K562 (cell line): ENCODE data around the gene TBRG4. TPM values are rescaled to one million over a fixed set of nuclear protein-coding genes. Genes with fewer than 3 reads are reported as not detected.

Experiments used
- ATAC-seq: fragments of 200-7000 bp; cut with Tn5 transposase; 3 replicates; pipeline ENCODE4 v1.9.1; 2020; ENCODE audit warnings: moderate library complexity
- BruUV-seq: library from RNA; stranded (reverse); fragments of 400-500 nt; replicated peaks from 2 replicates; lab custom pipeline; 2021; lab: Mats Ljungman, UMichigan
- CTCF ChIA-PET: fragments of 300-600 bp; formaldehyde crosslinking; extraction: SDS; loops from one replicate; lab custom pipeline; 2021; ENCODE audit warnings: low intra/inter-chr PET ratio; lab: Yijun Ruan, JAX
- POLR2A ChIA-PET: fragments of 300-600, 350-650 bp; sonication (Branson Sonifier 250); formaldehyde crosslinking; extraction: SDS; loops from one replicate; lab custom pipeline; 2021; ENCODE audit warnings: antibody characterized with exemption, inconsistent platforms; lab: Yijun Ruan, JAX
- DNase-seq, 4 experiments: peaks; one replicate each; pipeline versions ENCODE4 v3.0.0 to v3.0.0-alpha.2; 2011 to 2018; ENCODE audit warnings: low spot score in 3 of 4, mixed read lengths in 3 of 4; ENCODE audit errors: extremely low read depth in 1 of 4
- FAIRE-seq: peaks from 2 replicates; lab custom pipeline; 2011; peaks lifted over from hg19 to GRCh38; lab: Jason Lieb, UNC
- H2AFZ ChIP-seq: 2 replicates; pipeline ENCODE4 v1.6.0; 2011; ENCODE audit warnings: low read depth, low read length, control low read depth, inconsistent platforms
- H3K27ac ChIP-seq: fragments of 200-600 bp; 3 replicates; pipeline ENCODE4 v1.8.0; 2011; ENCODE audit warnings: low read depth, mild to moderate bottlenecking, control low read depth, inconsistent platforms, low read length, moderate library complexity, mixed read lengths; ENCODE audit errors: extremely low read depth
- H3K27me3 ChIP-seq, 2 experiments: fragments of 300-600 bp in 1 of 2; 2 replicates in 1 of 2; 3 replicates in 1 of 2; pipeline versions ENCODE4 v1.6.0 to v1.8.0; 2011; ENCODE audit warnings: inconsistent platforms in 2 of 2, low read length in 2 of 2, mild to moderate bottlenecking in 1 of 2, mixed read lengths in 1 of 2, moderate library complexity in 1 of 2; ENCODE audit not compliant: control insufficient read depth in 2 of 2, insufficient read depth in 2 of 2
- H3K36me3 ChIP-seq: fragments of 300-600 bp; 3 replicates; pipeline ENCODE4 v1.8.0; 2011; ENCODE audit warnings: mild to moderate bottlenecking, low read length, inconsistent platforms; ENCODE audit not compliant: control insufficient read depth, insufficient read depth
- H3K4me1 ChIP-seq, 2 experiments: fragments of 200-600 bp in 1 of 2; replicated peaks in 1 of 2; 2 replicates in 1 of 2; 3 replicates in 1 of 2; pipeline versions ENCODE4 v1.5.1 to v1.8.0; 2011; ENCODE audit warnings: inconsistent platforms in 2 of 2, low read length in 2 of 2, mild to moderate bottlenecking in 1 of 2, mixed read lengths in 1 of 2, moderate library complexity in 1 of 2; ENCODE audit not compliant: control insufficient read depth in 2 of 2, insufficient read depth in 2 of 2
- H3K4me2 ChIP-seq: 2 replicates; pipeline ENCODE4 v1.6.1; 2011; ENCODE audit warnings: low read length, control low read depth, inconsistent platforms, mixed read lengths; ENCODE audit not compliant: insufficient read depth
- H3K4me3 ChIP-seq: fragments of 200-600 bp; sonication (generic), shearing (Covaris generic); 2 replicates; pipeline ENCODE4 v1.5.1; 2016; ENCODE audit warnings: control low read depth, inconsistent platforms
- H3K79me2 ChIP-seq: fragments of 200-600 bp; 3 replicates; pipeline ENCODE4 v1.8.0; 2011; ENCODE audit warnings: low read length, inconsistent platforms; ENCODE audit not compliant: control insufficient read depth, insufficient read depth
- H3K9ac ChIP-seq, 2 experiments: 2 replicates each; pipeline versions ENCODE4 v1.6.0 to v1.6.1; 2011; ENCODE audit warnings: low read depth in 2 of 2, low read length in 2 of 2, control low read depth in 1 of 2, inconsistent platforms in 1 of 2, mild to moderate bottlenecking in 1 of 2, mixed read lengths in 1 of 2; ENCODE audit not compliant: insufficient read depth in 1 of 2
- H3K9me1 ChIP-seq: one replicate; pipeline ENCODE4 v1.6.0; 2011; ENCODE audit warnings: inconsistent platforms, mild to moderate bottlenecking, low read length, moderate library complexity; ENCODE audit not compliant: control insufficient read depth, insufficient read depth
- H3K9me3 ChIP-seq: replicated peaks from 2 replicates; pipeline ENCODE4 v1.5.1; 2011; ENCODE audit warnings: low read depth, low read length, inconsistent platforms; ENCODE audit not compliant: control insufficient read depth, insufficient read depth
- H4K20me1 ChIP-seq: replicated peaks from 2 replicates; pipeline ENCODE4 v1.6.1; 2011; ENCODE audit warnings: low read length, inconsistent platforms, mixed read lengths; ENCODE audit not compliant: control insufficient read depth, insufficient read depth
- HMBOX1 ChIP-seq: sonication (generic); IDR thresholded peaks from 2 replicates; pipeline ENCODE4 v1.6.1; 2016
- MYNN ChIP-seq, 2 experiments: sonication (generic); formaldehyde crosslinking in 1 of 2; IDR thresholded peaks; 2 replicates each; pipeline versions ENCODE4 v1.5.0 to v1.6.1; 2016 to 2020; ENCODE audit warnings: antibody characterized with exemption in 1 of 2, missing genetic modification reagents in 1 of 2
- NR1H2 ChIP-seq: sonication (generic); formaldehyde crosslinking; IDR thresholded peaks from 2 replicates; pipeline ENCODE4 v1.4.0; 2020; ENCODE audit warnings: mild to moderate bottlenecking, missing genetic modification reagents
- PRMT5 ChIP-seq: sonication (generic); formaldehyde crosslinking; IDR thresholded peaks from 2 replicates; pipeline ENCODE4 v1.5.0; 2020; ENCODE audit warnings: missing genetic modification reagents
- SMARCA4 ChIP-seq: fragments of 450-650 bp; IDR thresholded peaks from 2 replicates; pipeline ENCODE4 v1.6.1; 2016
- SRSF3 ChIP-seq: fragments of 200-400 bp; formaldehyde crosslinking; IDR thresholded peaks from 2 replicates; pipeline ENCODE4 v1.6.1; 2016; ENCODE audit warnings: mild to moderate bottlenecking, low read length, moderate library complexity; ENCODE audit not compliant: insufficient read depth
- TFE3 ChIP-seq: fragments of 450-650 bp; formaldehyde crosslinking; IDR thresholded peaks from 2 replicates; pipeline ENCODE4 v1.4.0; 2020; ENCODE audit warnings: mild to moderate bottlenecking, mixed read lengths
- YBX1 ChIP-seq: fragments of 450-650 bp; IDR thresholded peaks from 2 replicates; pipeline ENCODE4 v1.7.1; 2016; ENCODE audit warnings: mild to moderate bottlenecking
- ZNF3 ChIP-seq: fragments of 250-450 bp; sonication (Bioruptor Pico); IDR thresholded peaks from 2 replicates; pipeline ENCODE4 v1.5.0; 2021; ENCODE audit warnings: mild to moderate bottlenecking, moderate library complexity
- ZNF324 ChIP-seq: fragments of 250-450 bp; sonication (Bioruptor Pico); IDR thresholded peaks from 2 replicates; pipeline ENCODE4 v1.4.0; 2020; ENCODE audit warnings: mild to moderate bottlenecking
- WGBS: fragments of 100-300 bp; shearing (Covaris generic); methylation state at CpG from one replicate; pipeline ENCODE4 v1.1.6; 2016; ENCODE audit warnings: low coverage, mixed read lengths; ENCODE audit not compliant: insufficient coverage; ENCODE audit errors: missing lambda C conversion rate; 5-methylcytosine and 5-hydroxymethylcytosine counted together
- in situ Hi-C: fragments of 300-500 bp; cut with MboI; formaldehyde crosslinking; loops from 4 replicates; pipeline ENCODE4 v1.15.0; 2018; ENCODE audit warnings: inconsistent platforms, mixed read lengths
- intact Hi-C: fragments of 100-400 bp; cut with micrococcal nuclease; formaldehyde crosslinking; loops from 2 replicates; pipeline ENCODE4 v1.14.2; 2022
- polyA plus RNA-seq, 8 experiments: library from polyadenylated mRNA; depleted of rRNA in 4 of 8; stranded (reverse) in 5 of 8; unstranded in 3 of 8; fragments of >200 nt; fragmentation: Nextera tagmentation in 2 of 8; fragmentation: Illumina TruSeq in 1 of 8; extraction: Ambion mirVana in 2 of 8; extraction: Trizol in 1 of 8; gene quantifications; 2 replicates each; pipeline versions ENCODE4 v1.2.1 to v1.2.3, GENCODE V29; 2011 to 2014; ENCODE audit warnings: inconsistent platforms in 1 of 8, missing spikeins in 1 of 8
- total RNA-seq, 7 experiments: library from RNA; depleted of rRNA in 6 of 7; stranded (reverse); fragments of >200 nt in 6 of 7; fragmentation: Illumina TruSeq in 2 of 7; extraction: Trizol in 2 of 7; gene quantifications; 2 replicates each; pipeline versions ENCODE4 v1.2.1 to v1.2.3, GENCODE V29; 2011 to 2021; ENCODE audit warnings: low replicate concordance in 1 of 7

The TBRG4 gene
- total and polyA plus RNA-seq, 9 of the 15 experiments (the other 6 are each of a cell fraction or from before 2014, with no cell fraction given): 11.2 to 322 (median 216) TPM

- H3K27me3 ChIP-seq: no peaks in the 10 kb centered on the region
- H3K79me2 ChIP-seq: no peaks in the 10 kb centered on the region
- no peaks in the 10 kb centered on the region for H3K36me3 ChIP-seq
- ChIA-PET POLR2A (no interaction called here), CTCF (no interaction called here)
- peaks cover 3% of the 10 kb centered on the region for H3K9me1 ChIP-seq
- WGBS: 53% methylated on average over 9 of the region's 9 CpGs
- FAIRE-seq (no peak), ATAC-seq (no peak), DNase-seq (no peak)
- no peak overlapping the region for H2AFZ ChIP-seq
- in situ Hi-C loops (loop anchor here (10.0 kb wide), 1 partner anchor 536 kb away; no protein-coding TSS in a partner anchor), intact Hi-C loops (loop anchor here (10.0 kb wide), 1 partner anchor 276 kb away; no protein-coding TSS in a partner anchor)
- no peak overlapping the region for H3K27ac ChIP-seq
- no peaks in the 10 kb centered on the region for H3K9me3 ChIP-seq
- no peaks in the 10 kb centered on the region for H4K20me1 ChIP-seq
- TF ChIP-seq MYNN (IDR thresholded peaks at IDR 0.05) (no peak), MYNN (CRISPR knock-in tag; IDR thresholded peaks at IDR 0.05) (no peak), ZNF3 (CRISPR knock-in tag) (no peak), ZNF324 (no peak), TFE3 (no peak), YBX1 (no peak), SMARCA4 (no peak), PRMT5 (no peak), SRSF3 (no peak), NR1H2 (no peak), HMBOX1 (no peak)
- H3K4me2 ChIP-seq: no peak overlapping the region
- H3K4me3 ChIP-seq: no peak overlapping the region
- peaks cover 0 to 11% of the 10 kb centered on the region in 2 experiments; a peak in 3 of 5 replicates for H3K4me1 ChIP-seq
- no peak overlapping the region for H3K9ac ChIP-seq
- BruUV-seq: no TSS peak
Observed at GRCh38 chr7:45130910-45131309, 19.4 kb upstream of the TBRG4 start.
